ENCODE data around the gene PCDHB1. TPM values are rescaled to one million over a fixed set of nuclear protein-coding genes. Genes with fewer than 3 reads are reported as not detected.
A peak's percentile ranks its signal among the peaks of the same experiment; 100 is the strongest.

PCDHB1 gene, protein sequence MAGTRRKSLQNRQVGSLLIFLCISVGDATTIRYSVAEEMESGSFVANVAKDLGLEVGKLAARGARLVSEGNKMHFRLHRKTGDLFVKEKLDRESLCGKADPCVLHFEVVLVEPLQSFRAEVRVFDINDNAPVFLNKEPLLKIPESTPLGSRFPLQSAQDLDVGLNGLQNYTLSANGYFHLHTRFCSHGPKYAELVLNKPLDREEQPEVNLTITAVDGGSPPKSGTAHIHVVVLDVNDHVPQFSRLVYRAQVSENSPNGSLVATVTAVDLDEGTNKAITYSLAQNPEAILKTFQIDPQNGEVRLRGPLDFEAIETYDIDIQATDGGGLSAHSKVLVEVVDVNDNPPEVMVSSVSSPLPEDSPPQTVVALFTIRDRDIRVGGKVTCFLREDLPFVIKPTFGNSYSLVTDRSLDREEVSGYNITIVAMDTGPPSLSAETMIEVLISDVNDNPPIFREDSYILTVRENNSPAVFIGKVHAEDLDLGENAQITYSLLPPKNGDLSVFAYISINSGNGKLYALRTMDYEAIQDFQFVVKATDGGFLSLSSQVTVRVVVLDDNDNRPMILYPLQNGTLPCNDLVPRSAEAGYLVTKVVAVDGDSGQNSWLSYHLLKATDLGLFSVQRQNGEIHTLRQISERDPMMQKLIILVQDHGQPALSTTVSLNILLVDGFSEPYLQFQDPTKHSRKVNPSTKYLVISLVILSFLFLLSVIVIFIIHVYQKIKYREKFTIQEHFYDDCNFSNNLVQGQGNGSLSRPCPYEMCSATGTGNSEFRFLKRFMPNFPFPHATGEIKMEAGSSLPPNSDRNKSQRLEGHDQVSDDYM
- not detected in 2 replicates for total RNA-seq (2014; rRNA removed; shearing (Covaris generic))

DNA sequence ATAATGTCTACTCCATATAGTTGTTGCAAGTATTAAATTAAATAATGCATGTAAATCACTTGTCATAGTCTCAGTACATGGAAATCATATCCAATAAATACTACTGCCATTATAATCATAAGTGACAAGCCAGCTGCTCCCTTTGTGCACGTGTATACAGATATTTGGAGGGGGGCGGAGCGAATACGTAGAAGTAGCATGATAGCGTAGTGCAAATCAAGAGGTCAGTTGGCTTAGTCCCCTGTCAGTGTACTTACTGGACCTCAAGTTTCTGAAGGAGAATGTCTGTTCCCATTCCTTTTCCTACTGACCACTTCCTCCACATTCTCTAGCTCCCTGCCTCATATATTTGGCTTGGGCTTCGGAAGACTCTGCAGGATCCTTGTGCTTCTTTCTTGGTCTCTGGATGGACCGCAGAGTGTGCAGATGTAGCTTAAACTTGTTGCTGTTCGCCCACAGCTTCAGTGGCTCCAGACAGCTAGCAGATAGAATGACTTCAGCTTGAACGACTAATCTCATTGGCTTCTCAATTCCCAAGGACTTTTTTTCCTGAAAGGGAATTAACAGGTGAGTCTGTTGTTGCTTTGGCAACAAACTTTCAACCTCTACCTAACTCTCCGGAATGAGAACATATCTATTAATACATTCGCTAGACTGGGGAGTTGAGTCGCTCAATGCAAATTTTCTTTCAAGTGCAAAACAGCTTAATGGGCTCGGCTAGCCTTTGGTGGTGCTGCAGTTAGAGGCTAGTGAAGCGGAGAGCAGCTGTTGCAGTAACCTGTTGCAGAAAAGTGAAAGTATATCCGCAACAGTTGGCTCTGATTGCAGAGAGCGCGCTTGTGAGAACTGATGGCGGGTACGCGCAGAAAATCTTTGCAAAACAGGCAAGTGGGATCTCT, at the start of gene PCDHB1:
PCDHB1 (plus strand) TSS at position 753 of the 899 bp plus-strand sequence; CDS start at position 850, 97 bp downstream.
- DNase-seq (ENCODE audit: low spot score), result peak; percentile 26

DNA sequence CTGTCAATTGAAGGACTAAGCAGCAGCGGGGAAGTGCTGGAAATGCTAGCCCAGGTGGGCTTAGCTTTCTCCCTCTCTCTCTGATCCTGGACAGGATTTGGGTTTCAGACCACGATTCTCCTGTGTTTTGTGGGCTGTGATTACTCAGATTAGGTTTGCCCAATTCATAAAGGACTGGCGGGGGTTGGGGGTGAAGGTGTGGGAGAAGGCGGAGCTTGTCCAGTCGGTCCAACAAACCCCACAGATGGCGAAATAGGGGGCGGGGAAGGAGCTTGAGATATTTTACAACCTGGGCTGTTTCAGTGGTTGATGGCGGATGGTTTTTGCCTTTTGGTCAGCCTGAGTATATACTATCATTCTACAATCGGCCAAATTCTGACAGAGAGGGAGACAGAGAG, 49.7 kb upstream of the PCDHB1 start:
- DNase-seq (ENCODE audit: low spot score), result peak; percentile 34

DNA sequence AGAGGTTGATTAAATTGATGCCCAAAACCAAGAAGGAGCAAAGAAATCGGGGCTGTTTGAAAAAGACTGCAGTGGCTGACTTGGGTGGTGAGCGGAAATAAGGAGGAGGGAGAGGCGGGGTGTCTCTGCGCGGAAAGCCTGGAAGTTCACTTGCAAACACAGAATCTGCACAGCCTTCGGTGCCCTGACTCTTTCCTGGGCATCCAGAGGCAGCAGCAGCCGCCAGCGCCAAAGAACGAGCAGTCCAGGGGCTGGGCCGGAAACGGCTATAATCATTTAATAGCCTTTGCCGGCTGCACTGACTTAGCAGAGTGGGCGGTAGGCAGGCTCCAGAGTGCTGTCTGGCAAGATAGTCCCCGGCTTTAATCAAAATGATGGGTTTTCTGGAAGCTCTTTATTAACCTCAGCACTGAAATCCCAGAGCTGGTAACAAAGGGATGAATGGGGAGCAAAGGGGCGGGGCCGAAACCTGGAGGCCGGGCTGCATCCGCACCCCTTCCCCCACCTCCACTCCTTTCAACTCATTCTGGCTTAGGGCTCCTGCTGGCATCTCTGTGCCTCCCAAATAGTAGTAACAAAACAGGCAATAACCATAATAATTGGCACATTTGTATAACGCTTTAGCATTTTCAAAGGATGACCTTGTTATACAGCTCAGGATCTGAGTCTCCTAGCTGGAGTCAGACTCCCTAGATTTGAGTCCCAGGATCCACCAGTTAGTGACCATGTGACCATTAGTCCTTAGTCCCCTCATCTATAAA, 49.1 kb upstream of the PCDHB1 start:
- DNase-seq (ENCODE audit: low spot score), result peak; percentile 45

DNA sequence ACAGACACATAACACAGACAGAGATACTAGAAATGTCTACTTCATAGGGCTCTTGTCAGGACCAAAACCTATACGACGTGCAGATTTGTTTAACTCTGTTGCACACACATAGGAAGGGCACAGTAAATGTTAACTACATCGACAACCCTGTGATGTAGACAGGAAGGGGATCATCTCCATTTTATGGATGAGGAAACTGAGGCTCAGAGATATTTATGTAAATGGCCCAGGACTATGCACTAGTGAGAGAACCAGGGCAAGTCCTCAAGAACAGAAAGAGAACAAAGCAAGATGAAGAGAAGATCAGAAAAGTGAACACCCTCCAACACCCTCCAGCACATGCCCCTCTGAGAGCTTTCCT, 48.6 kb upstream of the PCDHB1 start:
- no peak for DNase-seq (ENCODE audit: low spot score)

DNA sequence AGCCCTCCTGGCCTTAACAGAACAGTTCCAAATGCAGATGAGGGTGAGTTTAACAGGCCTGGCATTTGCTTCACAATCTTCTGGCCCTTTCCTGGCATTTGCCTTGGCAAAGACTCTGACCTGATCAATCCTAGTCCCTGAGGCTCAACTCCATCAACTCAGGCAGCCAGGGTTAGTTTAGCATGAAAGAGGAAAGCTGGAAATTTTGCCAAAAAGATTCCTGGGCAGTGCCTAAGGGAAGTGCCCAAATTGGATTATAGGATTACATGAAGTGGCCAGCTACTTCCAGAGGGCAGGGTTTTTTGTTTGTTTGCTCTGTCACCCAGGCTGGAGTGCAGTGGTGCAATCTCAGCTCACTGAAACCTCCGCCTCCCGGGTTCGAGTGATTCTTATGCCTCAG, 48.1 kb upstream of the PCDHB1 start:
- DNase-seq (ENCODE audit: low spot score), result no peak

DNA sequence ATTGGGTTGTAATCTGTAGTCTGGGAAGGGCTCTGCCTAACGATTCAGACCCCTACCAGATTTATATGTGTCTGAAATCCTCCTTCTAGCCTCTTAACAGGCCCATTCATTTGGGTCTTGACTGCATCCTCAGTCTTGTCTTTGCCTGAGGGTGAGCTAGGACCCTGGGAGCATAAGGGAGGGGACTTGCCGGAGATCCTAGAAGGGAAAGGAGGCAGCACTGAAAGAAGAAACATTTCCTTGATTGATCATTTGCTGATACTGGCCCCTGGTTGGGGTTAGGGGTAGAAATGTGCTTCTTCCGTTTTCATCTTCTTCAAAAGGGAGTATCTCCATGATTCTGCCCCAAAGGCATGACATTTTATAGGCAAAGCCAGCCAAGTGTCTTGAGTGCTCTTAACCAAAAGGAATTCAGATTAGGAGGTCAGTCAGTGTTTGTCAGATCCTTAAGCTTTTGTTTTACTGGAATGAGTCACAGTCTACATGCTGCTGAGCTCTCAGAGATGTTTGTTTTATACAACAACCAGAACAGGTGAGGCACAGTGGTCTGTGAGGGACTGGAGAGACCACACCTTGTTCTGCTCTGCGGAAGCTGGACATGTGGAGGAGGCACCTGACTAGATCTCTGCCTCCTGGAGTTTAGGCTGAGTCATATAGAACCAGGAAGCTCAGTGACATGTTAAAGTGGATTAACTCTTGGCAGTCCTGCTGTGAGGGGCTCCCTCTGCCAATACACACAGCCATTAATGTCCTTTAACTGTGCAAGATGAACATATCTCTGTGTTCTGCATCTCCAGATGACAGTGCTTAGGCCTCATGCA, 47.2 kb upstream of the PCDHB1 start:
- DNase-seq (ENCODE audit: low spot score), result peak; percentile 88

DNA sequence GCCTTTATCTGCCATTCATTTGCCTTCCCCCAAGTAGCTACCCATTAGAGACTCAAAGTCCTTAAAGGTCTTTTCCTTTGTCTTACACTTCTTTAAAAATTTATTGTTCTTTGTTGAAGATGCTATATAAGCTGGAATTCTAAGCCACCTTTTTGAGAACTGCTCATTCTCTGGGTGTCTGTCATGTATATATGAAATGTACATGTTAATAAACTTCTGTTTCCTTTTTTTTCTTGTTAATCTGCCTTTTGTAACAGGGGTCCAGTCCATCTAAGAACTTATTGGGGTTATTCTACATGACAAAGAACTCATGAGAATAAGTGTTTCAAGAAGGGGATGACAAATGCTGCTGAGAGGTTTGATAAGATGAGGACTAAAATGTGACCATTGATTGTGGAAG, 43.4 kb upstream of the PCDHB1 start:
- no peak for DNase-seq (ENCODE audit: low spot score)

DNA sequence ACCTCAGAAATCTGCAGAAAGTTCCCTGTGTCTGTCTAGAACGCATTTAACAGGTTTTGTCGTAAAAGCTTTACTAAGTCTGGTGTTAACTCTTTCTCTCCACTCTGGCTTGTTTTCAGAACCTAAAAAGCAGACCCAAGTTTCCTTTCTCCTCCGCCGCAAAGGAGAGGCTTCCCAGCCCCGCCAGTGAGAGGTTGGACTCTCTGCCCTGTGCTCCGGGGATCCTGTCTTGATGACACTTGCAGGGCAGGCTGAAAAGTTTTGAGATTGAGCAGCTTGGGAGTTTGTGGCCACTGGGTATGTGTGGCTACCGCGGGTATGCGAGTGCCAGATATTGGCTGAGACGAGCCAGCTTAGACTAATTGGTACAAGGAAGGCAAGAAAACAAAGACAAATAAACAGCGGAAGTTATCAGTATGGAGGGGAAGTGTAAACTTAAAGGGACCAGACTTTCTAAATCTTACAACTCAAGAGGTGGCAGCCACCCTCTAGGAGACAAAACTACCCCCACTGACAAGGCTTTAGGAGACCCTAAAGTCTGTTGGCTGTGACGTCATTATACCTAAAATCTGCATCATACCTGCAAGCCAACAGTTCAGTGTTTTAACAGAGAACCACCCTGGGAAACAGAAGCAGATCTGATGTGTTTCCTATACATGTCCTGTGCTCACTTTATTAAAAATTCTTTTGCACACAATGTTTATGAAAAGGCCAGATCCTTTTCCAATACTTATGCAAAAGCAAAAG, 41.0 kb upstream of the PCDHB1 start:
- DNase-seq (ENCODE audit: low spot score), result no peak

DNA sequence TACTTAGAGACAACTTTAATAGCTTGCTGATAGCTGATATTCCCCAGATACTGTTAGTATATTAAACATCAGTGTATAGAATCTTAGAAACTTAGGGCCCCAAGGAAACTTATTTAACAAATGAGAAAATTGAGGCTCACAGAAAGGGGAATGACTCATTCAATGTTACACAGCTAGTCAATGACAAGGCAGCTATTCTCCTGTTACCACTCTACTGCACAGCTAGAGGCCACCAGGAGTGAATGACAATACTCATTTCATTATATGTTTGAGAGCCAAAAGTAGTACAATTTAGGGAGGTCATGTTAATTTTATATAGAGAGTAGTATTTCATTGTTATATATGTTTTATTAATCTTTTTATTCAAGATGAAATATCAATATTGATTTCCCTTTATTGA, 33.2 kb upstream of the PCDHB1 start:
- DNase-seq (ENCODE audit: low spot score), result no peak

DNA sequence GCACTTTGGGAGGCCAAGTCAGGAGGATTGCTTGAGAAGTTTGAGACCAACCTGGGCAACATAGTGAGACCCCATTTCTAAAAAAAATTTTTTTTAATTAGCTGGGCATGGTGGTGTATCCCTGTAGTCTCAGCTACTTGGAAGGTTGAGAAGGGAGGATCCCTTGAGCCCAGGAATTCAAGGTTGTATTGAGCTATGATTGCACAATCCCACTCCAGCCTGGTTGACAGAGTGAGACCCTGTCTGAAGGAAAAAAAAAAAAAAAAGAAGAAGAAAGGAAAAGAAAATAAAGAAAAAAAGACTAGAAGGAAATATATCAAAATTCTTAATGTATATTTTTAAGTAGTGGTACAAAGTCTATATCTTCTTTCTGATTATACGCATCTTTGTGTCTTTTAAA, 28.8 kb upstream of the PCDHB1 start:
- no peak for DNase-seq (ENCODE audit: low spot score)

DNA sequence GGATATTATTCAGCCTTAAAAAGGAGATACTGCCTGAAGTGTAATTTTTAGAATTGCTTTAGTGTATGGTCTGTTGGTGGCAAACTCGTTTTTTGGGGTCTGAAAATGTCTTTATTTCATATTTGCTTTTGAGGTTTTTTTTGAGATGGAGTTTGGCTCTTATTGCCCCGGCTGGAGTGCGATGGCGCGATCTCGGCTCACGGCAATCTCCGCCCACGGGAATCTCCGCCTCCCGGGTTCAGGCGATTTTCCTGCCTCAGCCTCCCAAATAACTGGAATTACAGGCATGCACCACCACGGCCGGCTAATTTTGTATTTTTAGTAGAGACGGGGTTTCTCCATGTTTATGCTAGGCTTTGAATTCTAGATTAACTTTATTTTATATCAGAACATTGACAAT, 20.2 kb upstream of the PCDHB1 start:
- DNase-seq (ENCODE audit: low spot score), result no peak

DNA sequence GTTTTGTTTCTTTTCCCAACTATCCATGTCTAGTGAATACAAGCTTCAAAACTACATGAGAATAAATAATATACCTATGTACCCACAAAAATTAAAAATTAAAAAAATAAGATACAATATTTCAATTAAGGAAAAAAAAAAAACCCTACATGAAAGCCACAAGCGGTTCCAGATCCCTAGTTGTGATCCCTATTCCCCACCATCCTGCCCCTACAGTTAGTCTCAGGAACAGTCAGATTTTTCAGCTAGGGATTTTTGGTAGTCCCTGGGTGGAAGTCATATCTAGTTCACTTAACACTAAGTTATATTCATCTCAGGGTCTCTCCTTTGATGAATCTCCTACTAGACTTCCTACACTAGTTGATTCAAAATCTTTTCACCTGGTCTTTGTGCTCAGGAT, 18.5 kb upstream of the PCDHB1 start:
- no peak for DNase-seq (ENCODE audit: low spot score)

DNA sequence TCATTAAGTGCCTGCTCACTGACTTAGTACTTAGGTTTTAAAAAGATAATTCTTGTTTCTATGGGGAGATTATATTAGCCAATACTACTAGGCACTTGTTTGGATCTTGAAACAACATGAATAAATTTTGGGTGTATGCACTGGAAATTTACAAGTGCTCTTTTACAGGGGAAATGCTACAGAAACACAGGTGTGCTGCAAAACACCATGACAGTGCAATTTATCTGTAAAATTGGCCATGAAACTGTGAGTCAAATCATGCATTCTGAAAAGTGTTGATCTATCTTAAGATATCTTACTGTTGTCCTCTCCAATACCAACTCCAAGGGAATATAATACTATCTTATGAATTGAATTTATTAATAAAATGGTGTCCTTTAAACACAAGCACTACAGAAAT, 12.1 kb upstream of the PCDHB1 start:
- no peak for DNase-seq (ENCODE audit: low spot score)

DNA sequence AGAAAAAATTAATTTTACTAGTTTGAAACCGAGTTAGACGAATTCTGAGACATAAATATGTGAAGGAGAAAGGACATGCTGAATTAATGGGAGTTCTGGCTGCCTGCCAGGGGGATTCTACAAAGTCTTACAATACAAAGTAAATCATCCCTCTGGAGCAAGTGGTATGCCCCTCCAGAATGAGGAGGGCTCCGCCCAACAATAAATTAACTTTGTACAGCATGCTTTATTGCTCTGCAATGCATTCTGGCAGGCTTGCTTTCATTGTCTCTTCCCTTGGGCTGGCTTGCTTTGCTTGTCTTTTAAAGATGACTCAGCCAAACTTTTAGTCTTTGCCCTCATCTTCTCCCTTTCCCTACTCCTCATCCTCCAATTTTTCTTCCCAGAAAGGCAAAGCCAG, 11.7 kb upstream of the PCDHB1 start:
- peak; percentile 52 for DNase-seq (ENCODE audit: low spot score)

DNA sequence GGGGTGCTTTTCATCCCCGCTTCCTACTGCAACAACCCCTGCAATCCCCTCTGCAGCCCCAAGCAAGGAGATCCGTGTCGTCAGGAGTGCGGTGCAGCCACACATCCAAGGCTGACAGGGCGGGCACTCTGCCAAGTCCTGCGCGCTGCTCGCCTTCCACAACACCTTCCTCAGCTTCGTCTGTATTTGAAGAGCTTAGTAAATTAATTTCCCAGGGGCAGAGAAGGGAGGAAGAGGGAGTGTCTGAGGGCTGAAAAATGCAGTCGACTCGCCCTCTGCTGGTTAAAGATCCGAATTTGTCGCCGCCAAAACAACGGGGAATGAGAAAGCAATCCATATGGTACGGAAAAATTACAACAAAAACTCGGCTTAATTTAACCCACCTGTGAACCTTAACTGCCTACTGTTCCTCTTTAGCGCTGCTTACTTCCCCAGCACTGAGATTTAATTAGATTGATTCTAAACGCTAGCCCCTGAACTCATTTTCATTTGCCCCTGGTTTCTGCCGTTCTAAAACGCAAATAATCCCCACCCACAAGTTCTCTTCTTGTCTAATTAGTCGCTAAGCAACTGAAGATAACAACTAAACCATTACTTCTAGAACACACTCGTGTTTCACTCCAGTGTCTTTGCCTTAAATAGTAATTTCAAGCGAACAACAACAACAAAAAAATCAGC, 10.9 kb upstream of the PCDHB1 start:
- DNase-seq (ENCODE audit: low spot score), result peak; percentile 72

DNA sequence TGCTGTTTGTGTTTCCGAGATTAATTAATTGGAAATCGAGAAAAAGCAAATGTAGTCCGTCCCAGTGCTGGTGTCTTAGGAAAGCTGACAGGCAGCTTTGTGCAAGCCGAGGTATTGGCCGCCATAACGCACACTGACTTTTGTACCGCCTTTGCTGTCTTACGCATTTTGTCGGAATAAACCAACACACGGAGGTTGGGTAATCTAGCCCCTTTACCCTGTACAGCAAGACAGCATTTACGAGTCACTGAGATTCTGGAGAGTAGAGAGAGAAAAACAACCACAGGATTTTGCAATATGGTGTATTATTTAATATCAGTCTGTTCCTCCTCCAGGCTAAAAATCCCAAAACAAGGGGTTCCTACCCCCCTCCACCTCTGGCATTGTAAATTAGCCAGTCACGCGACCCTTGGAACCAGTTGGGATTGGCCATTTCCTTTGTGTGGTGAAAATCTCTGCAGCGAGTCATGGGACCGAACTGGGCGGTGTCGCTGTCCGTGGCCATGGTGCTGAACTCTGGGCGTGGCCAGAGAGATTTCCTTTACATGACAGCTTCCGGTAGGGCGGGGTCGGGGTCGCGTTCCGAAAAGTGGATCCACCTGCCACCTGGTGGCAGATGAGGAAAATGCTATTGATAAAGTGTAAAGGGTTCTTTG, 10.3 kb upstream of the PCDHB1 start:
- DNase-seq (ENCODE audit: low spot score), result peak; percentile 97

DNA sequence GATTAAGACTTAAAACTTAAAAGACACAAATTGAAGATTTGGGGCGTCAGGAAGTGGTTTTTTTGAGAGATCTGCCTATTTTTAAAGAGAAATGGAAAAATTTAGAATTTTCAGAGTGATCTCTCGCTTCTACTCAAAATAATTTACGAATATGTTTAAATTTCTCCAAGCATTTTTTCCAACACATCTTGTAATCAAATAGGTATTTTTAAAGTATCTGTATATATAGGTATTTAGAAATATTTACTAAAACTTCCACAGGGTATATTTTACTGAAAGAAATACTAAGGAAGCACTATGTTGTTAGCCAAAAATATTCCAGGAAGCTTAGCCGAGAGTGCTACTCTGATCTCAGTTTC, 9.8 kb upstream of the PCDHB1 start:
- DNase-seq (ENCODE audit: low spot score), result no peak

DNA sequence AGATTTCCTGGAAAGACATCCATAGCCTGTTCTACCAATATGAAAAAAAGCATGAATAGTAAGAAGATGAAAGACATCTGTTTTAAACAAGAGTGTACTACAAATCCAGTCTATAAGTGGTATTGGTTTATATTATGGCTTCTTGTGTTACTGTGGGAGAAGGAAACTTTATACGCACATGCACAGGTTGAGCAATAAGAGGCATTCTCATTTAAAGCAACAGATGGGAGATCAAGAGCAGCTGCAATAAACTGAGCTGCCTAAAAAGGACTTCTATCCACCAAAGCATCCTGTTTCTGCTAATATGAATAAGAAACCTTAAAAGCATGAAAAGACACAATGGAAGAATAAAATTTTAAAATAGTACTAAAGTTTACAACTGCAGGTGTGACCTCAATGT, 8.6 kb upstream of the PCDHB1 start:
- DNase-seq (ENCODE audit: low spot score), result no peak

DNA sequence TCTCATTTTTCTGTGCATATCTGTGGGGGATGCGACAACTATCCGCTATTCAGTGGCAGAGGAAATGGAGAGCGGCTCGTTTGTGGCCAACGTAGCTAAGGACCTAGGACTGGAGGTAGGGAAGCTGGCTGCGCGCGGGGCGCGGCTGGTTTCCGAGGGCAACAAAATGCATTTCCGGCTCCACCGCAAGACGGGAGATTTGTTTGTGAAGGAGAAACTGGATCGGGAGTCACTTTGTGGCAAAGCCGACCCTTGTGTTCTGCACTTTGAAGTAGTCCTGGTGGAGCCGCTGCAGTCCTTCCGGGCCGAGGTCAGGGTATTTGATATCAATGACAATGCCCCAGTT, 320 bp downstream of the PCDHB1 start:
- DNase-seq (ENCODE audit: low spot score), result peak; percentile 4
